ENCODE measurements around the gene SHD. TPM values are rescaled to one million over a fixed set of nuclear protein-coding genes. Genes with fewer than 3 reads are reported as not detected.
A peak's percentile ranks its signal among the peaks of the same experiment; 100 is the strongest.

Gene SHD
- total and polyA plus RNA-seq, 2 of the 13 experiments (the other 11 are each of a cell fraction or from before 2014, with no cell fraction given): 0.11 to 0.20 TPM

- TF ChIP-seq PAXIP1 (CRISPR knock-in tag; conservative IDR thresholded peaks at IDR 0.05) (peak; percentile 98), U2AF1 (optimal IDR thresholded peaks at IDR 0.05; ENCODE audit: low read depth, low read length) (no peak), JUND (CRISPR knock-in tag; IDR thresholded peaks at IDR 0.05) (peak; percentile 98), ZNF747 (CRISPR knock-in tag; IDR thresholded peaks at IDR 0.05; ENCODE audit: borderline replicate concordance) (peak; percentile 92), FOXK2 (IDR thresholded peaks at IDR 0.05) (peak; percentile 79), NFYC (CRISPR knock-in tag; IDR thresholded peaks at IDR 0.05) (peak; percentile 58), ZBTB21 (CRISPR knock-in tag; IDR thresholded peaks at IDR 0.05) (peak; percentile 95), SP2 (CRISPR knock-in tag; IDR thresholded peaks at IDR 0.05) (peak; percentile 32; the same call in 1 of the 2 replicates), NONO (IDR thresholded peaks at IDR 0.05) (no peak), NONO (CRISPR knock-in tag; conservative IDR thresholded peaks at IDR 0.05) (peak; percentile 81), ZNF614 (CRISPR knock-in tag; IDR thresholded peaks at IDR 0.05; ENCODE audit: borderline replicate concordance) (peak; percentile 89; the same call in 1 of the 2 replicates), ZFP37 (CRISPR knock-in tag; IDR thresholded peaks at IDR 0.05; ENCODE audit: borderline replicate concordance) (peak; percentile 92), ZNF3 (CRISPR knock-in tag; IDR thresholded peaks at IDR 0.05) (no peak), SIX4 (CRISPR knock-in tag; IDR thresholded peaks at IDR 0.05) (peak; percentile 76), HMGA1 (CRISPR knock-in tag; conservative IDR thresholded peaks at IDR 0.05) (no peak), TAF1 (CRISPR knock-in tag; IDR thresholded peaks at IDR 0.05) (peak; percentile 73), KDM5B (CRISPR knock-in tag; IDR thresholded peaks at IDR 0.05; ENCODE audit: borderline replicate concordance) (peak; percentile 85; the same call in 1 of the 2 replicates), PLSCR1 (CRISPR knock-in tag; IDR thresholded peaks at IDR 0.05; ENCODE audit: borderline replicate concordance) (no peak), TRAFD1 (CRISPR knock-in tag; IDR thresholded peaks at IDR 0.05; ENCODE audit: borderline replicate concordance) (0 out of 2 replicates have a peak, but pooled peaks have one; percentile 42), NFKB2 (CRISPR knock-in tag; IDR thresholded peaks at IDR 0.05; ENCODE audit: borderline replicate concordance) (0 out of 2 replicates have a peak, but pooled peaks have one; percentile 89), SMARCE1 (IDR thresholded peaks at IDR 0.05; ENCODE audit: borderline replicate concordance) (no peak), ZNF816 (CRISPR knock-in tag; IDR thresholded peaks at IDR 0.05; ENCODE audit: borderline replicate concordance) (peak; percentile 72), ZNF530 (CRISPR knock-in tag; IDR thresholded peaks at IDR 0.05; ENCODE audit: low read depth) (no peak), MXI1 (IDR thresholded peaks at IDR 0.05; ENCODE audit: borderline replicate concordance, low read depth, low read length) (peak; percentile 76; the same call in 2 of the 3 replicates), SIN3A (IDR thresholded peaks at IDR 0.05; ENCODE audit: borderline replicate concordance, low read depth, low read length) (0 out of 2 replicates have a peak, but pooled peaks have one; percentile 47), ERF (CRISPR knock-in tag; IDR thresholded peaks at IDR 0.05) (peak; percentile 99)
Measured at GRCh38 chr19:4310247-4311121, 31.4 kb downstream of the SHD start (continued).
